Gastroesophageal sphincter (tissue), 4 donors: Measurements from ENCODE around the gene MAB21L2. TPM values are rescaled to one million over a fixed set of nuclear protein-coding genes. Genes with fewer than 3 reads are reported as not detected.

Experiments
- ATAC-seq: fragments of 150-250 bp; one replicate; pipeline ENCODE4 v1.9.1; 2016; ENCODE audit warnings: mild to moderate bottlenecking, moderate library complexity
- H3K27ac ChIP-seq, 4 donors: fragments of 200-600 bp; sonication (generic) in 3 of 4; 1 replicate in 3 of 4; 2 replicates in 1 of 4; pipeline ENCODE4 v1.5.1; 2016 to 2019
- H3K27me3 ChIP-seq: fragments of 200-600 bp; sonication (generic); one replicate; pipeline ENCODE4 v1.5.1; 2019
- H3K36me3 ChIP-seq, 2 donors: fragments of 200-600 bp; sonication (generic); one replicate each; pipeline ENCODE4 v1.5.1; 2019; ENCODE audit warnings: control low read depth in 1 of 2
- H3K4me1 ChIP-seq, 3 donors: fragments of 200-600 bp; sonication (generic); 1 replicate in 2 of 3; 2 replicates in 1 of 3; pipeline ENCODE4 v1.5.1; 2016 to 2019; ENCODE audit warnings: control low read depth in 2 of 3
- H3K4me3 ChIP-seq, 2 donors: fragments of 200-600 bp; sonication (generic); one replicate each; pipeline ENCODE4 v1.5.1; 2019; ENCODE audit warnings: mild to moderate bottlenecking in 1 of 2, moderate library complexity in 1 of 2
- H3K9me3 ChIP-seq, 3 donors: fragments of 200-600 bp; sonication (generic); one replicate each; pipeline ENCODE4 v1.5.1; 2017 to 2019; ENCODE audit warnings: control low read depth in 2 of 3
- CTCF ChIP-seq, 4 experiments: fragments of 200-600 bp in 2 of 4; fragments of 450-650 bp in 2 of 4; sonication (generic) in 1 of 4; IDR thresholded peaks; one replicate each; pipeline ENCODE4 v1.5.1; 2017 to 2019; ENCODE audit warnings: antibody characterized with exemption in 4 of 4, mild to moderate bottlenecking in 2 of 4, moderate library complexity in 2 of 4
- EP300 ChIP-seq: sonication (generic); formaldehyde crosslinking; IDR thresholded peaks from one replicate; pipeline ENCODE4 v1.6.1; 2017; ENCODE audit warnings: antibody characterized with exemption, mild to moderate bottlenecking
- POLR2A ChIP-seq, 2 donors: fragments of 450-650 bp; IDR thresholded peaks; one replicate each; pipeline ENCODE4 v1.6.1; 2017; ENCODE audit warnings: antibody characterized with exemption in 2 of 2, mild to moderate bottlenecking in 2 of 2, moderate library complexity in 1 of 2
- POLR2AphosphoS5 ChIP-seq: sonication (generic); formaldehyde crosslinking; IDR thresholded peaks from one replicate; pipeline ENCODE4 v1.6.1; 2017; ENCODE audit warnings: antibody characterized with exemption
- WGBS, 2 donors: methylation state at CpG; one replicate each; pipeline ENCODE4 v1.1.5; 2018; ENCODE audit warnings: low coverage in 1 of 2; 5-methylcytosine and 5-hydroxymethylcytosine counted together
- total RNA-seq, 4 donors: library from RNA; depleted of rRNA; stranded (reverse); fragments of >200 nt; gene quantifications; one replicate each; pipeline ENCODE4 v1.1.0, GENCODE V29; 2016

Gene MAB21L2
- total RNA-seq, 4 donors from 2014 or later = 0.31 to 2.6 (median 0.68) TPM

- Histone ChIP-seq H3K27ac (no peak overlapping the region), H3K36me3 (peaks cover 0 to under 1% of the 10 kb centered on the region in 2 donors), H3K4me1 (no peaks in the 10 kb centered on the region), H3K9me3 (peaks cover 0 to under 1% (median 0%) of the 10 kb centered on the region in 3 donors), H3K27me3 (peaks cover 8% of the 10 kb centered on the region), H3K4me3 (no peak overlapping the region)
- no peak for ATAC-seq
- 89 to 91% methylated on average over 1 of the region's 1 CpG for WGBS, 2 donors
- TF ChIP-seq CTCF (IDR thresholded peaks at IDR 0.05) = no peak
- TF ChIP-seq EP300 = no peak
- TF ChIP-seq POLR2A (IDR thresholded peaks at IDR 0.05) = no peak
- no peak for TF ChIP-seq POLR2AphosphoS5
Observed at GRCh38 chr4:150577796-150578195, 4.2 kb upstream of the MAB21L2 start.

- Histone ChIP-seq H3K27ac (peak overlapping the region in 1 of 4 donors; percentile 65), H3K27me3 (peaks cover 19% of the 10 kb centered on the region), H3K4me1 (peaks cover 0 to 8% (median 0%) of the 10 kb centered on the region in 3 donors), H3K36me3 (peaks cover 0 to 7% of the 10 kb centered on the region in 2 donors), H3K9me3 (peaks cover 0 to 9% (median 0%) of the 10 kb centered on the region in 3 donors), H3K4me3 (peak overlapping the region in 1 of 2 donors; percentile 46)
- 83 to 88% methylated on average over 8 to 12 of the region's 12 CpGs for WGBS, 2 donors
- TF ChIP-seq POLR2AphosphoS5 (no peak), EP300 (no peak), CTCF (IDR thresholded peaks at IDR 0.05) (no peak), POLR2A (IDR thresholded peaks at IDR 0.05) (no peak)
- no peak for ATAC-seq
Observed at GRCh38 chr4:150578745-150579501, 3.0 kb upstream of the MAB21L2 start.

- Histone ChIP-seq H3K9me3 (peaks cover 0 to 9% (median 0%) of the 10 kb centered on the region in 3 donors), H3K27me3 (peaks cover 27% of the 10 kb centered on the region), H3K36me3 (peaks cover 0 to 7% of the 10 kb centered on the region in 2 donors), H3K4me1 (peaks cover 0 to 11% (median 0%) of the 10 kb centered on the region in 3 donors), H3K27ac (peak overlapping the region in 3 of 4 donors; percentile 9 to 65 (median 56)), H3K4me3 (peak overlapping the region; percentile 2 to 46)
- TF ChIP-seq POLR2AphosphoS5 (no peak), EP300 (no peak), POLR2A (IDR thresholded peaks at IDR 0.05) (no peak), CTCF (IDR thresholded peaks at IDR 0.05) (no peak)
- 27 to 68% methylated on average over 16 to 27 of the region's 66 CpGs for WGBS, 2 donors
- ATAC-seq = peak; percentile 43
Observed at GRCh38 chr4:150579551-150580234, 2.3 kb upstream of the MAB21L2 start.

GRCh38 chr4:150580306-150580705, 1.6 kb upstream of the MAB21L2 start:
- peaks cover 0 to 7% of the 10 kb centered on the region in 2 donors for H3K36me3 ChIP-seq
- 82 to 89% methylated on average over 9 of the region's 9 CpGs for WGBS, 2 donors
- H3K4me1 ChIP-seq = peaks cover 0 to 11% (median 0%) of the 10 kb centered on the region in 3 donors
- peaks cover 27% of the 10 kb centered on the region for H3K27me3 ChIP-seq
- no peak overlapping the region for H3K4me3 ChIP-seq
- H3K9me3 ChIP-seq = peaks cover 0 to 9% (median 0%) of the 10 kb centered on the region in 3 donors
- peak overlapping the region in 1 of 4 donors; percentile 56 for H3K27ac ChIP-seq
- no peak for ATAC-seq
- no peak for TF ChIP-seq EP300
- TF ChIP-seq CTCF (IDR thresholded peaks at IDR 0.05) = no peak
- no peak for TF ChIP-seq POLR2A (IDR thresholded peaks at IDR 0.05)
- TF ChIP-seq POLR2AphosphoS5 = no peak
